NCI-H1105 treated with DMSO at 0.1 percent for 48 hours (cell line): ENCODE data around the gene C2CD2.

Source experiments
- DNase-seq: peaks from one replicate; lab custom pipeline; 2025; lab: John Stamatoyannopoulos, UW

C2CD2 gene

GRCh38 chr21:41845310-41846032 lies 108.3 kb downstream of the C2CD2 start:
- DNase-seq, result no peak

GRCh38 chr21:41843584-41843983 lies 110.2 kb downstream of the C2CD2 start:
- no peak for DNase-seq

- DNase-seq, result no peak
Observed at GRCh38 chr21:41840880-41841279, 112.9 kb downstream of the C2CD2 start.

- DNase-seq, result no peak
Observed at GRCh38 chr21:41839387-41840000, 114.3 kb downstream of the C2CD2 start.

DNA sequence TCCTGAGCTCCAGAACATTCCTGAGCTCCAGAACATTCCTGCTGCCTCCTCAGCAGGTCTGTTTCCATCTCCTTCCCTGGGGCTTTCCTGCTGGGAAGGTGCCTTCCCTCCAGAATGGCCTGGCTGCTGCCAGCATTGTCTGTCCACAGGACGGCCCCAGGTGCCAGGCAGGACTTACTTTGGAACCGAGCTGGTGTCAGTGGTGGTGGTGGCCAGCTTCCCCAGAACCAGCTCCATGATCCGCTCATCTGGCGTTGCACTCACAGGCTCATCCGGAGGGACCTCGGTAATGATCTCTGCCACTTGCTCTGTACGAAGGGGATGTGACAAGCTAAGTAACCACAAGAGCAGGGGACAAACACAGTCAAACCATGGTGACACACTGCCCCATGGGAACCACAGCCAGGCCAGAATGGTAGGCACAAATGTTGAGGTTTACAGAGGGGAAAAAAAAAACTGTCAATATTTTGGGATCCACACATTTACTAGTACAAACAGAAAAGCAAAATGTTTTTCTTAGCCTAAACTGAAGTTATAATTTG lies 116.0 kb downstream of the C2CD2 start:
- DNase-seq, result no peak

GRCh38 chr21:41836166-41837015 lies 117.4 kb downstream of the C2CD2 start:
- no peak for DNase-seq

DNA sequence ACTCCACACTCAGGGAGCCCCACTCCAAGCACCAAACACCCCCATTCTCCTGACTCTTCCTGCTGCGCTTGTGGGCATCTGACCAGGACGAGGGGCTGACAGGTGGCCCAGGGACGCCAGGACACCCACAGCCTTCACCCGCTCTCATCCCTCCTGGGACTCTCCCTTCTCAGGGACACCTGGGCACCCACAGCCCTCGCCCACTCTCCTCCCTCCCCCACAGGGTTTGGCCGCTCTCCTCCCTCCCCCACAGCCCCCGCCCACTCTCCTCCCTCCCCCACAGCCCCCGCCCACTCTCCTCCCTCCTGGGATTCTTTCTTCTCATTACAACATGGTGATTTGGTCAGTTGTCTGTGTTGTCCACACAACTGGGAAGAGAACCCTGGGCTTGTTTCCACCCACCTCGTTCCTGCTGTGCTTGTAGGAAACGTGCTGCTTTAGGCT lies 118.1 kb downstream of the C2CD2 start:
- no peak for DNase-seq
